Activated naive CD4-positive, alpha-beta T cell treated with Interleukin-2 at 50 U/mL for 16 hours (primary cell): ENCODE measurements around the gene DCC.

ENCODE experiments used
- DNase-seq: peaks from one replicate; pipeline ENCODE4 v3.0.0-alpha.2; 2020

Gene DCC

DNA sequence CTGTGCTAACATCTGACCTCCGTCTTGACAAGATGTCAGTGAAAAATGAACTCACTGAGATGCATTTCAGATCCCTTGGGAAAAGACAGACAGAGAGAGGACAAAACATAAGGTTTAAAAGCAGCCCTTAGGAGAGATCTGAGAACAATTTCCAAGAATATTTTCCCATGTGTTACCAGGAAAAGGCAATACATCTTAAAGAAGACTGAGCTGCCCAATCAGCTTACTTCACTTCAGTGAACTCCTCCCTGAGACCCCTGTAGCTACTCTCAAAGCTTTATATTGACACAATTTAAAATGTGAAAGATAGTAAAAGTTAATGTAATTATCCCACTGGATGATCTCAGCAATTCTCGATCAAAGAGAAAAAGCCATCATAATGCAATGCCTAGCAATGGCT, 505.0 kb downstream of the DCC start:
- no peak for DNase-seq

DNA sequence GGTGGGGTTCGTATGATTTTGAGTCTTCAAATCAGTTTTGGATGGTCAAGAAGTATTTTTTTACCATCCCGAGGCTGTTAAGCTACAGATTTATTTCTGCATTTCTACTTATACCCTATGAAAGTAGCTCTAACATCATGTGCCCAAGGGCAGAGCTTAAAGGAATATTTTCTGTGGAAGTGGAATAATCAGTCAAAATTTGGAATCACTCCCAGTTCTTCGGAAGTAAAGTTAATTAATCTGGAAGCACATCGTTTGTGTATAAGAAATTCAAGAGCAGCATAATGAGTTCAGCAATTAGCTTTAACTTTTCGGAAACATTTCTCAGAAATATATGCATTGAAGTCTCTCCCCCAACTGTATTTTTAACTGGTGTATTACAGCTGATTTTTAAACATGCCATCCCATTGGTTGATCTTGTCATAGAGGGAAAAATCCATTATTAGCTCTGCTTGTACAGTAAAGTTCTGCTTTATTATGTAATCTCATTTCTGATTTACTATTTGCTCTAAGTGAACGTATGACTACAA, 510.1 kb downstream of the DCC start:
- DNase-seq: no peak

DNA sequence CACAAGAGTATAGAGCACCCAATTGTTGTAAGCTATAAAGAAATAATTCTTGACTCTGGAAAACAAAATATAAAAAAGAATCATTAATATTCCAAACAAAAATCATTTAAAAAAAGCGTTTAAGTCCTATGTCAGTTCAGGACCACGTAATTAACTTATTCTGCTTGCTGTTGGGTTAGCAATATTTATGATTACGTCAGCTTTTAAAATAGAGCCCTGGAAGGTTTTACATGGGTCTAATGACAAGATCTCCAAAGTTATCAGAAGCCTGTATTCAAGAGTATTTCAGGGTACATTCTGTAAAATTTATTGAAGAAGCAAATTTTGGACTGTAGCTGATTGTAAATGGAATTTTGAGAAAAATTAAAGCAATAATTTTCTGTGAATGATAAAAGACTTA, 521.6 kb downstream of the DCC start:
- DNase-seq: no peak

DNA sequence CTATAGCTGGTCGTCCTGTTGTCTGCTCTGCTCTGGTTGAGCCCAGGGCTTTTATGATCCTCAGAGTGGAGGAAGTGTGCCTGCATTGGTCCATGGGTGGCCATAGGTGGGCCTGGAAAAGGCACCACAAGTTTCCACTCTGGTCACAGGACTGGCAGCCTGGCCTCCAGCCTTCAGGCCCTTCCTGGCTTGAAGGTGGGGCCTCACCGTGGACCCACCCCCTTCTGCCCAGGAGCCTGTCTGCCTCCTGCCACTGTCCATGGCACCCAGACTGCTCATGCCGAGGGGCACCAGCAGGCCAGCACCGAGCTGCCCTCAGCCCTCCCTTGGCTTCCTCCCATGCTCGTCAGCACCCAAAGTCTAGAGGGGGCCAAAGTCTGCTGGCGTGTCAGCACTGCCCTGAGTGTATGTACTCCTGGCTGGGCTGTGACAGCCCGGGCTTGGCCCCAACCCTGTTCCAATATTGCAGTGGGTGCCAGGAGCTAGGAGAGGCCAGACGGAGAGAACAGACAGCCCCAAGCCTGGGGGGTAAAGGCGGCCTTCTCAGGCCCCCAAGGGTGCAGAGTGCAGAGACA, 529.4 kb downstream of the DCC start:
- DNase-seq: no peak

DNA sequence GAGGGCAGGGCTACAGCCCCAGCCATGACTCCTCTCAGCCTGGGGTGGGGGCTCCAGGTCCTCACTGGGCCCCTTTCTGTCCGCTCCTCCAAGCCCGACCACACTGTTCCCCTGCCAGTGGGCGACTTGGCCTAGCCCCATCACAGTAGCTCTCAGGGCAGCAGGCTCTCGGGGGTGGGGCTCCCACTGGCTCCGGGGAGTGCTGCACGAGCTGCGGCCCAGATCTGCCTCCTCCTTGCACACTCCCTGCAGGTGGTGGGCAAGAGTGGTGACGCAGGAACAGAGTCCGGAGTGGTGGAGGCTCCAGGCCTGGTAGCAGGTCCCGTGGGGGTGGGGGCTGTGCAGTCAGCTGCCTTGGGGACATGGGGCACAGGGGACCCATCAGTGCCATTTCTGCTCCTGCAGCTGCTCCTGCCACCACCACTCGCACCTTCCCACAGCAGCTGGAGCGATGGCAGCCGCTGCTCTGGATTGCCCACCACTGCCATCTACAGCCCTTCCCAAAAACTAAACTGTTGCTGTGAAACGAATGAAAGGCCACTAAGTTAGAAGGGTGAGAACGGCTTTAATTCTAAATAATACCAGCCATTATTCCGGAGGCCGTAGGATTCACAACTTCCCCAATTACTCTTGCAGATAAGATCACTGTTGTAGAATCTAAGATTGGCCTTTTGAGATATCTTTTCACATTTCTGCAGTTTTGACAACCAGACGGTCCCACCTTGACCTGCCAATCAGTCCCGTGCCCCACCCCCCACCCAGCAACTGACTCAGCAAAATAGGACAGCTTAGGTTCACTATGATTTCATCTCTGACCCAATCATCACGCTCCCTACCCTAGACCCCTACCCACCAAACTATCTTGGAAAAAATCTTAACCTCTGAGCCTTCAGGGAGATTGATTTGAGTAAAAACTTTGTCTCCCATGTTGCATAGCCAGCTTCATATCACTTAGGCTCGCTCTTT, 530.2 kb downstream of the DCC start:
- DNase-seq: no peak

DNA sequence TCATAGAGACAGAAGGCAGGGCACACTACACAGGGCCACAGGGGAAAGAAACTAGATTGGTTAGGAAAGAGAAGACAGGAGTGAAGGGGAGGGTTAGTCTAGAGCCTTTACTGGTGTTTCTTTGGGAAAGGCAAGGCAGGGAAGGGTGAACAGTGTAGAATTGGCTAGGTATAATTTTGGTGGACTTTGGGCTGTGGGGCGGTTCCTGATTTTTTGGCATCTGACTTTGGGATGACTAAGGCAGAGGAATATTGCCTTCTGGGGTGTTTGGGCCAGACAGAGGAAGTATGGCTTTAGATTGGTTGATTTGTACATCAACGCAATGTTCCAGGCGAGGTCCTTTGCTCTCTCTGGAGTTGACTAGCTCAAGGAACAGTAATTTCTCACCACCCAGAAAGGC, 534.8 kb downstream of the DCC start:
- DNase-seq: no peak

DNA sequence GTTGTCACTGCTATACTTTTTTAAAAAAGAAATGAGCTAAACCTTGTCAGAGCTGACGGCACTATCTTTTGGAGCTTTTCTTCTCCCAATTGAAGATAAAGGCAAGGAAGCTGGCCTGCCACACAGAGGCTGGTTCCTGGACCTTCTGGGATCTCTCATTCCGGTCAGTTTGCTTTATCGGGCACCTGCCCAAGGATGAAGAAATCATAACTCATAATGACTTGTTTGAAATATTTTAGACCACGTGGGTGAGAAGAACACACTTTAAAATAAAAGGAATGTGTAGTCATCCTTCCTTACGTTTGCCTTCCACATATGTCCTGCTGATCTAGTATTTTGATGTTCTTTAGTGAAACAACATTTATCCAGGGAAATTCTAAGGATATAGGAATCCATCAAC, 535.7 kb downstream of the DCC start:
- no peak for DNase-seq

DNA sequence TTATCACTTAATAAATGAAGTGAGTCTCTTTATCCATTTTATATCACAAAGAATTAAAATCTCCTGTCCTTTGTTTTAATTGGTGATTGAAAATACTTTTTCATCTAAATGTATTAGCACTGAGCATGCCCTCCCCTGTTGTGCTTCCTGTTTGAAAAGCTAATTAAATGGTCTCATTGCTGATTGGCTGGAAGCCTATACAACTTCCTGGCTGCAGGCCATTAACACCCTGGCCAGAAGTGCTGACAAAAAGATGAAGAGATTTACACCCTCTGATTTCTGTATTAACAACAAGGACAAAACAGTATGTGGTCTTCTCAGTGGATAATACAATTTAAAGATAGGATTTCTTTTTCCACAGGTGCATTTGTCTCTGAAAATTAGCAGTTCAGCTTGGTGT, 548.0 kb downstream of the DCC start:
- DNase-seq: no peak

DNA sequence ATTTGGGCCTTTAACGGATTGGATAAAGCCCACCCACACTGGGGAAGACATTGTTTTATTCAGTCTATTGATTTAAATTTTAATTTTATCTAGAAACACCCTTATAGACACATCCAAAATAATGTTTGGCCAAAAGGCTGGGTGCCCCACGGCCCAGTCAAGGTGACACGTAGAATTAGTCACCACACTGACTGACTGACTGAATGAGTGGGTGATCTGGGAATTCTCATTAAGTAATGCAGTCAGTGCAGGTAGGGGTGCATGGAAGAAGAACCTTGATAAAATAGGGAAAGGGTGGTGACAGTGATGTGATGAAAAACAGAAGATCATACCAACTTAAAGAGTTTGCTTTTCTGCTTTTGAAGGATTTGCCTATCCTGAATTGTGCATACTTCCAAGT, 554.8 kb downstream of the DCC start:
- no peak for DNase-seq

DNA sequence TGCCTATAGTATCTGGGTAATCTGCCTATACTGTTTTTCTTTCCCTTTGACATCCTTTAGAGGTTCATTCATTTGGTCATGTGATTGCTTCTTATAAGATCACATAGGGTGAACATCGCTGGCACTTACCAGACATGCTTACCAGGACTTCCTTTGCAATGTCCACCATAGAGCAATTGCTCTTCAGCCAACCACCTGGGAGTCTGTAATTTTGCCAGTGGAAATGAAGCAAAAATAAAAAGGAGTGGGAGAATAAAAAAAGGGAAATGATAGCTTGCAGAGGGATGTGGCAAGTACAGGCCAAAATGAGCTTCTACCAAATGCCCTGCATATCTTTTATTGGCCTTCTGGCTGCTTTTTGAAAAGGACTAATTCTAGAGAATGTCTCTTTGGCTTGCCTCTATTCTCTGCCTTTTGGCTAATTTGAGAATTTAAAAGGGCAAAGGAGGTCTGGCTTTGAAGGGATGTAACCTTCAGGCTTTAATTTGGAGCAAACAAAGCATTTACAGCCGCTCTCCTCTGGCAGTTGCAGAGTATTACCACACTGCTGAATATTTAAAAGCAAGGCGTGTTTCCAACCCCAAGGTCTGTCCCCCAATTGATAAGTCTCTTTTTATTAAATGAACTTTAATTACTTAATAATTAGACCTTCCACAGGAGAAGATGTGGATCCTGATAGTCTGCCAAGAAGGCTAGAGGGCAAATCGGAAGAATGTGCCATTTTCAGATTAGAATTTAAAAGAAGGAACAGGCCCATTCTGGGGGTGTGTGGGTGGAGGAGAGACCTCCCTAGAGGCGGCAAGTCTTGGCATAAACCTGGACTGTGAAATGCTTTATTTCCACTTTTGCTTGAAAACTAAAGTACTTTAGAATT, 557.9 kb downstream of the DCC start:
- no peak for DNase-seq

DNA sequence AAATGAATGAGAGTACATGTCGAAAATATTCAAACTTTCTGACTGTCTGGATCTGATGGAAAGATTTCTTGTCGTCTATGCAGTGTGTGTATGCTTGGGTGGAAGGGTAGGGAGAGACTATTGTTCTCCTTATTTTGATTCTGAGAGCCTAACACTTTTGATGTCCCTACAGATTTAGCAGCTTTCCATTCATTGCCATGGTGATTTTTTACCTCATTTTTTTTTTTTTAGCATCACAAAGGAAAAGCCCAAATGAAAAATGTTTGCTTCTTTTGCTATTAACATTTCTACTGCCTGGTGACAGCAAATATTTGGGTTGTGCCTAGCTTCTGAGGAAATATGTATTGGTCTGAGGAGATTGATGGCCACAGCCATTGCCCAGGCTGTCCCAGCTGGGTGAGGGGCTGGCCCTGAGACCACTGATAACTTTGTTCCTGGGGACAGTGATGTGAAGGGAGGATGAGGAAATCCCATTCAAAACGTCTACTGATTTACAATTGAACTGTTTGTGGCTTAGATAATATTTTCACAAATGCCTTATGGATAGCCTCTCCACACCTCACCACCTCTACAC, 558.6 kb downstream of the DCC start:
- DNase-seq: no peak

DNA sequence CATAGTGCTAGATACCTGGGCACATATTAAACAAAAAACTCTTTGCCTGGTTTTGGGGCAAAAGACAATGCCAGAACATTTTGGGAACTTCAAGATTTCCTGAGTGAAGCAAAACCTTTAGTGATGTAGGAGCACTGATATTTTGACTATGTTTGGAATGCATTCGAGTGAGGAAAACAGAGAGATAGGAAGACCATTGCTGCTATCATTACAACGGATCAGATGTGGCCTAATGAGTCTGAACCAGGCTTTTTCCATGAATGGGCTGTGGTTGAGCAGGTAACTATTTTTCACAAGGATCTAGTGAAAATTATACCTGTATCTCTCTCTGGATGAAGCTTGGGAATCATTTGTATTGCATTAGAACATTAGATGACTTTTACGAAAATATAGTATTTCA, 562.2 kb downstream of the DCC start:
- DNase-seq: no peak

DNA sequence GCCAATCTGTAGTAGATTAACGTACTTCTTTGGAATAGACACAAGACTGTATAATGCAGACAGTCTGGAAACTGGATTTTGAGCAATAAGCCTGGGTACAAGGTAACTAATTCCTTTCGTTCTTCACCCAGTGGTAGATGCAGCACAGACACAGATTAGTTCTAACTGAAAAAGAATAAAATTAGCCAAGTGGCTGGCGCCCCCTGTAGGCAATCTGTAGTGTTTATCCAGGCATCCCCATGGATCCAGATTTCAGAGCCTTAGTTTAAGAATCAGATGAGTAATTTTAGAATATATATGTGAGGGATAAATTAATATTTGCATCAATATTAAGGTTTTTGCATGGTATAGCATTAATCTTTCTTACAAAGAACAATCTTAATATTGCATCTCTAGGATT, 563.9 kb downstream of the DCC start:
- no peak for DNase-seq

DNA sequence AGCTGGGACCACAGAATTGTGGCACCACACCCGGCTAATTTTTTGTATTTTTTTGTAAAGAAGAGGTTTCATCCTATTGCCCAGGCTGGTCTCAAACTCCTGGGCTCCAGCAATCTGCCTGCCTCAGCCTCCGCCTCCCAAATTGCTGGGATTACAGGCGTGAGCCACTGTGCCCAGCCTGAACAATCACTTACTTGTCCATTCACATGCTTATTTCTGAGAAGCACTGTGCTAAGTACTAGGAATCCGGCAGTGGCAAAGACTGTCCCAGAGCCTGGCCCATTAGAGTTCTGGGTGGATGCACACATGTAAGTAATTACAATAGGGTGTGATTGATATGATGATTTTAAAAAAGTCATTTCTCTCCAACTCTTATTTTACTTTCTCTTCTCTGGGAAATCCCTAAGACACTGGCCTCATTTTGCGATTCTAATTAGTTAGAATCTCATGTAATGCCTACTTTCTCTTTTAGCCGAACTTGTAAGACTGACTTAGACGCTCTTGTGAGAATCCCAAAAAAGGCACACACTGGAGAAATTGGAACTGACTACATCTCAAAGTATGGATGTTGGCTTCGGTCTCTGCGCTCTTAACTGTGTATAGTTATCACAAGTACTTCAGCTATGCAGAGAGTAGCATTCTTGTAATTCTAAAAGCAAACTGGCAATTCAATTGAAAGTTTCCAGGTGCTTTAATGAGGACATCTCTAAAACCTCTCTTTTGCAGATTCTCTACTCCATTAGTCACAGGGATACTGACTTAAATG, 567.7 kb downstream of the DCC start:
- no peak for DNase-seq

DNA sequence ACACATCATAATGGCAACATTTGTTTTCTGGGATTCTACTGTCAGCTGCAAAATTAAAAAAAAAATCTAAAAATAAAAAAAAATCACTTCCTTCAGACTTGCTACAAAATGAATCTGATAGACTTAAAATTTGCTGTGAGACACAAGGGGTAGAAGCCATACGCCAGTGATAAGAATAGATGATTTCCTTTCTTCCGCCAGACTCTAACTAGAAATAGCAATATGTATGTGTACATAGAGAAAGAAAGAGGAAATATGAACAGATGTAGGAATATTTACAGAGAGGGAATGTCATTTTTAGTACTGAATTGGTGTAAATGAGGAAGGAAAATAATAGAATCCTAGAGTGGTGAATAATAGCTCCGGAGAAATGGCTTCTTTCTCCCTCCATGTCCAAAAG, 574.2 kb downstream of the DCC start:
- no peak for DNase-seq

DNA sequence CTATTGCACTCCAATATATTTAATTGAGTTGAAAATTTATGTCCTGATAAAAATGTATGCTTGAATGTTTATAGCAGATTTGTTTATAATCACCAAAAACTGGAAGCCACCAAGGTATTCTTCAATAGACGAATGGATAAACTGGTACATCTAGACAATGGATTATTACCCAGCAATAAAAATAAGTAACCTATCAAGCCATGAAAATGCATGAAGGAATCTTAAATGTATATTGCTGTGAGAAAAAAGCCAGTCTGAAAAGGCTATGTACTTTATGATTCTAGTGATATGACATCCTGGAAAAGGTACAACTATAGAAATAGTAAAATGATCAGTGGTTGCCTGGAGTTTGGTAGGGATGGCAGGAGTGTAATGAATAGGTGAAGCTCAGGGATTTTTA, 580.7 kb downstream of the DCC start:
- no peak for DNase-seq

DNA sequence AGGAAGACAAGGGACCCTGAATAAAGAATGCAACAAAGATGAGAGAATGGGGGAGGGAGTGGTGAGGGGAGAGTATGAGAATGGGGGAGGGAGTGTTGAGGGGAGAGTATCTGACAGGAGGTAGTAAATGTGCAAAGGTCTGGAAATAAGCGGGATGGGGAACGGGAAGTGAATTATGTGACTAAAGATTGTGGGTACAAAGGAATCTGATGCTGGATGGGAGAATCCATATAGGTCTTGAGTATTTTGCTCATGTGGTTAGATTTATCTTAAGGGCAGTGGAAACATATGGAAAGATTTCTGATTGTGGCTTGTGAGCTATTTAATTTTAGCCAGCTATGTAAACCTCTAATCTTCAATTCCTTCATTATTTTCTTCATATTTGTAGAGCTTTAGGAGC, 593.4 kb downstream of the DCC start:
- no peak for DNase-seq

DNA sequence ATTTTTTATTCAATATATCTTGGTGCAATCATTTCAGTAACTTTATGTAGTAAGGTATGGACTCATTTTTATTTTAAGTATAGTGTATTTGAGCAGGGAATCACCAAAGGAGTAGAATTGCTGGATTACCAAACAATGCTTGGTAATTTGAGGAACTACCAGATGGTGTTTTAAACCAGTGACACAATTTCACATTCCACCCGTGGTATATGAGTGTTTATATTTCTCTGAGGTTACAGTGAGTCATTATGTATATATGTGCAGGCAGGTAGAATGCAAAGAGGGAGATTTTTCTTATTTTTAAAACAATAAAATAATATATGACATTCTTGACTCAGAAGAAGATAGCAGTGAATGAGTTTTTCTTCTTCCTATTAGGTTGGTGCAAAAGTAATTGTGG, 596.9 kb downstream of the DCC start:
- DNase-seq: no peak

DNA sequence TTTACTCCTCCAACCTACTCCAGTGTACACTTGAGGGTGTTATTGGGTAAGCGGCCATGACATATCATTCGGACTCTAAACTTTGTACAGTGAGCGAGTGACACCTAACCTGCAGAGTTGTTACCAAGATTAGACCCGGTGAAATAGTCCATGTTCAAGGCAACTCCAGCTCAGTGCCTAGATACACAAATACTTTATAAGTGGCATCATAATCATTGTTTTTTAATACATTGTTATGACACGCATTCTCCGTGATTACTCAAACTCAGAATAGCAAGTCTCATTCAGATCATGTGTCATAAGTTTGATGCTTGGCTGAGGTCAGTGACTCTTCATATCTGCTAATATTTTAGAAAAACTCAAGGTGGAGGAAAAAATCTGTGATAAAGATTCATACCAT, 597.8 kb downstream of the DCC start:
- no peak for DNase-seq

DNA sequence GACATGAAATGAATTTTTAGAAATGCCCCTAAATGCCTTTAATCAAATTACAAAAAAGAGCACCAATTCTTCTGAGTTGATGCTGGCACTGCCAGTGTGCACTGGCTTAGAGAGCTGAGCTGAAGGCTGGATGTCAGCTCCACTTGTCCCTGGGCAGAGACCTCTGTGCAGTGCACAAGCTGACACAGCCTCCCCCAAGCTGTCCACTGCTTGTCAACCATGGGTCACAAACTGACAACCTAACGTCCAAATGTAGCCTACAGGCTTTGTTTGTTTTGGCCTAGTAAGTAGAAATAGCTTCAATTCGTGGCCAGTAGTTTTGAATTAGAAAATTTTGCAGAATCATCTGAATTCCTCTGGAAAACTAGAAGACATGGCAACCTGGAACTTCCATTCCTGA, 605.6 kb downstream of the DCC start:
- DNase-seq: no peak

DNA sequence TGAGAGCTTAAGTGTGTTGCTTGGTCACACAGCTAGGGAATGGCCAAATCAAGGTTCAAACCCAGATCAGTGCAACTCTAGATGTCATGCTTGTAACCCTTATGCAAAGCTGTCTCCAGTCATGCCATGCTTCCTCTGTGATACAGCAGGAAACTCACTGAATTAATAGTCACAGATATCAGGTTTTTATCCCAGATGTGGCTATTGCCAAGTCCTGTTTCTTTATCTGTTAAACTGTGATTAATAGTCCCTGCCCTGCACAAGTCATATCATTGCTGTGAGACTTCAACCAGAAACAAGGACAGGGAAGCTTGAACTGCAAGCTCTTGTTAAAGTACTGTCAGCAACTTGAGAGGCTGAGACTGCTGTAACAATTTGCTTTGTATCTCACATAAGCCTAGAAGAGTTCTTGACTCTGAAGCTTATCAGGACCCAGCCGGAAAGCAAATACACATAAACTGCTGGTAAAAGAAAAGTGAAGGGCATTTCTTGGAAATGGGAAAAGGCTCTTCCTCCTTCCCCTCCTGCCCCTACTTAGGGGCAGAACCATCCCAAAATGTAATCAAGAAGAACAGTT, 609.0 kb downstream of the DCC start:
- DNase-seq: no peak

DNA sequence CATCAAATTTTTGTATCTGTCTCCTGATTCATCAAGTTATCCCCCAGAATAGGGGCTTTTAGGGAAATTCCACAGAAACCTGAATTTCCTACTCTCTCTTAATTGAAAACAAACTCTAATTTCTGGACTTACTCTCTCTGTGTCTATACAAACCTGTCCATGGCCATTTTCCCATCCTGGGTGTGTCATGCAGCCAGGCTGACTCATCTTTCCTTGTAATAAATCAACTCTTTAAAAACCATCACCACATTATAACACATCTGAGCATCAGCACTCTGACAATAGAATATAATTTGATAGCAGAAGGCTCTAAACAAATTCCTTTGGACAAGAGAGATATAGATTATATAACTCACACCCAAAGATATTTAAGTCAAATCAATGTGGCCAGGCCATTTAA, 610.2 kb downstream of the DCC start:
- DNase-seq: no peak
